Posterior cingulate gyrus (tissue), 11 donors: Measurements from ENCODE around the gene LPCAT1.
"Not testable (repeated sequence)": the region's sequence is repeated elsewhere in the genome, so short reads cannot be mapped to it uniquely, and the experiment has no call there.

Experiments used
- DNase-seq, 10 donors: peaks; one replicate each; pipeline versions ENCODE4 v3.0.0 to v3.0.0-alpha.2; 2020 to 2021; ENCODE audit warnings: mixed read lengths in 3 of 10
- intact Hi-C: fragments of 100-400 bp; cut with DNase I; formaldehyde crosslinking; loops from one replicate; pipeline ENCODE4 v1.15.1; 2023

LPCAT1 gene

DNA sequence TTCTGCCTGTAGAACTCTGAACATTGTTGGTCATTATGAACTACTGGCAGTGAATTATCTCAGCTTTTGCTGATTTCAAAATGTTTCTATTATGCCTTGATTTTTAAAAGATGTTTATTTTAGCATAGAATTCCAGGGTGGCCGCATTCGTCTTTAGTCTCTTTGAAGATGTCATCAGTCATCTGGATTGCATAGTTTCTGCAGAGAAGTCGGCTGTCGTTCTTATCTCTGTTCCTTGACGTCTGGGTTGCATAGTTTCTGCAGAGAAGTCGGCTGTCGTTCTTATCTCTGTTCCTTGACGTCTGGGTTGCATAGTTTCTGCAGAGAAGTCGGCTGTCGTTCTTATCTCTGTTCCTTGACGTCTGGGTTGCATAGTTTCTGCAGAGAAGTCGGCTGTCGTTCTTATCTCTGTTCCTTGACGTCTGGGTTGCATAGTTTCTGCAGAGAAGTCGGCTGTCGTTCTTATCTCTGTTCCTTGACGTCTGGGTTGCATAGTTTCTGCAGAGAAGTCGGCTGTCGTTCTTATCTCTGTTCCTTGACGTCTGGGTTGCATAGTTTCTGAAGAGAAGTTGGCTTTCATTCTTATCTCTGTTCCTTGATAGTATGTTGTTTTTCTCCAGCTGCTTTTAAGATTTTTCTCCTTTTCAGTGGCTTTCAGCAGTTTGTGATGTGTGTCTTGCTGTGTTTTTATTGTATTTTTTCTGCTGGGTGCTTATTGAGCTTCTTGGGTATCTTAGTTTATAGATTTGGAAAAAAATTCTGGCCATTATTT is 67.5 kb downstream of the LPCAT1 start:
- DNase-seq, intact Hi-C loops: not testable (repeated sequence)

DNA sequence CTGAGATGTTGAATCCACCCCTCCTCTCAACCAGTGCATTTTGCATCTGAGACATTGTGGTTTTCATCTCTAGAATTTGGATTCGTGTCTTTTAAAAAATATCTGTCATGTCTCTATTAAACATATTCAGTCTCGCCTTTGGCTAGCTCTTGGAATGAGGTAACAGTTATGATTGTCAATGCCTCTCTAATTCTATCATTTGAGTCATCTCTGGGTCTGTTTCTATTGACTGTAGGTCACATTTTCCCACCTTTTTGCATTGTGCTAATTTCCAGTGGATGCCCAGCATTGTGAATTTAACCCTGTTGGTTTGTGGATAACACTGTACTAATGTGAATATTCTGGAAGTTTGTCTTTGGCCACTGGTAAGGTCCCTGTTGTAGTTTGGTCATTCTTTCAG is 70.1 kb downstream of the LPCAT1 start:
- no peak for DNase-seq
- intact Hi-C loops: no loop called here

DNA sequence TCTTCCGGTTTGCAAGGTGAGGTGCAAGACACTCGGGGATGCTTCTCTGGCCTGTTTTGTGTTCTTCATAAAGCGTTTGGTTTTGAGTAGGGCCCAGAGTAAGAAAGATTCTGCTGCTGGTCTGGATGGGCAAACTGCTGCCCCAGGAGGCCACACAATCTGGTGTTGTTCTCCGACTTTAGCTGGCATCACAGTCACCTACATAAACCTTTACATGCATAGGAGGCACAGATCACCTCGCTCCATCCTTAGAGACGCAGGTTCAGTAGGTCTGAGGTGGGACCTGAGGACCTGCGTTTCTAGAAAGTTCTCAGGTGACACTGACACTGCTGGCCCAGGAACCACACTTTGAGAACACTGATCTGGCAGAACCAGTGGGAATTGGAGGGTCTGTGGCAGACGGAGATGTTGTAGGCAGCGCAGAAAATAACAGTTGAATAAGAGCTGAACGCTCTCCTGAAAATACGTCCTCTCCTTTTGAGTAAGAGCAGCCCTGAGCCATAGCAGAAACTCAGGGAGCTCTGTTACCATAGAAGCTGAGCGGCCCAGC is 74.6 kb downstream of the LPCAT1 start:
- intact Hi-C loops: no loop called here
- no peak for DNase-seq

DNA sequence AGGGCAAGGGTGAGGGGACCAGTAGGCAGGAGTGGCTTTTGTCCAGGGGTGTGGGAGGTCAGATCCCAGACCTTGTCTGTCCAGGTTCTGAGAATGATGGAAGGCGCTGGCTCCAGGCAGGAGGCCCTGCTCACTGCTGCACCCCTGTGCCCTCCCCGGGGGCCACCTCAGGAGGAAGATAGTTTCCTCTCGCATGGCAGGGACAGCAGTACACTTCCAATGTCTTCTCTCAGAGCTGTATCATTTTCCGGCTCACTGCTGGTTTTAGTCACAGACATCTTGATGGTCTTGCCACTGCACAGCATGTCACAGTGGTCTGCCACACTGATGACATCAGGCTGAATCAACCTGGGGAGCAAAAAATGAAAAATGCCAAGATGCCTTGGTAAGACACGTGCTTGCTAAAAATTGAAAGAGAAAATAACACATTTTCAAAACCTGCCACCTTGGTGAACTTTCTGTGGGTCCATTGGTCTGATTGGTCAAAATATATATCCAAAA is 75.2 kb downstream of the LPCAT1 start:
- intact Hi-C loops: no loop called here
- peak in 1 of 10 donors; percentile 43 for DNase-seq

DNA sequence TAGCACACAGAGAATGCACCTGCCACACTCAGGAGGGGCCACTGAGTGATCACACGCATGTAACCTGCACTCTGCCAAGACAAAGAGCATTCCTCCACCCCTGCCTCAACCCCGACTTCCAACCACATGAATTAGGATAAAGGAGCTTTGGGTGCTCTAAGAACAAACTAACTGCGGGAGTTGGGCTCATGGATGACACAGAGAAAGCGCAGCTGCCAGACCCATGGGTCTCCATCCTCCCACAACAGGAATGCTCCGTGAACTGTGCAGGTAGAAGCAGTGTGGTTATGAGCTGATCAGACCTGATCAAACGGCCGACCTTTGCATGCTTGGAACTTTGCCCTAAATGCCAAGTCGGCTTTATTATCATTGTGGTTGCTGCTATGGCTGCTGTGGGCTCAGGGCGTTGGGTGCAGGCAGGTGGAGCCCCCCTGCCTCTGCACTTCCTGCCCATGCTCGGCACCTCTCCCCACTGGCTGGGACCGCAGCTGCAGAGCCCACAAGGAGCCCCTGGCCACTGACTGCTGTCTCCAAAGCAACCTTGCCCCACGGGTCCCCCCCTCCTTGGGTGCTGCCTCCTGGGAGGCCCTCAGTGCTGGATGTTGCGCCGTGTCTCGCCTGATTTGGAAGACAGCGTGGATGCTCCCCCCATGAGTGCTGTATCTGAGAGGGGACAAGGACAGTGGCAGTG is 75.9 kb downstream of the LPCAT1 start:
- DNase-seq: peak in 2 of 10 donors; percentile 29 to 66
- intact Hi-C loops: no loop called here

DNA sequence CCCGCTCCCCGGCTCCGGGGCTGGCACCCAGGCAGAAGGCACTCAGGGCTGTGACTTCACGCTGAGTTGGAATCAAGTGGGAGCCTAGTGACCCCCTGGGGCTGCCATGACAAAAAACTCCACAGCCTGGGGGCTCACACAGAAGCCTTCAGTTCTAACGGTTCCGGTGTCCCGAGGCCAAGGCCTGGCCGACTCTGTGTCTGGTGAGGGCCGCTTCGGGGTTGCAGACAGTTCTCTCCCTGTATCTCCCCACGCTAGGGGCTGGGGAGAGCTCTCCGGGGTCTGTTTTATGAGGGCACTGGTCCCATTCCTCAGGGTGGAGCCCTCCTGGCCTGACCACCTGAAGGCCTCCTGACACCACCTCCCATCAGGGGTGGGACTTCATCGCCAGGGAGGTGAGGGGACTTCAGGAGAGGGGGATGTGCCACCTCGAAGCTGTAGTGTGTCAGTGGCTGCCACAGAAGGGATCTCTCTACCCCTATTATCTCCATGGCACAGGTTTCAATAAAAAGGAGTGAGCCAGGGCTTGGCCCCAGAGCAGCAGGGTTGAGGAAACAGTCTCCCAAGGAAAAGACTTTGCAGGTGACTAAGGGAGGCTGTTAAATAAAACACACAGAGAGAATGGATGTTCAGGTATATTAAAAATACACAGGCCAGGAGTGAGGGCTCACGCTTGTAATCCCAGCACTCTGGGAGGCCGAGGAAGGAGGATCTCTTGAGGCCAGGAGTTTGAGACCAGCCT is 77.0 kb downstream of the LPCAT1 start:
- intact Hi-C loops: no loop called here
- no peak for DNase-seq

DNA sequence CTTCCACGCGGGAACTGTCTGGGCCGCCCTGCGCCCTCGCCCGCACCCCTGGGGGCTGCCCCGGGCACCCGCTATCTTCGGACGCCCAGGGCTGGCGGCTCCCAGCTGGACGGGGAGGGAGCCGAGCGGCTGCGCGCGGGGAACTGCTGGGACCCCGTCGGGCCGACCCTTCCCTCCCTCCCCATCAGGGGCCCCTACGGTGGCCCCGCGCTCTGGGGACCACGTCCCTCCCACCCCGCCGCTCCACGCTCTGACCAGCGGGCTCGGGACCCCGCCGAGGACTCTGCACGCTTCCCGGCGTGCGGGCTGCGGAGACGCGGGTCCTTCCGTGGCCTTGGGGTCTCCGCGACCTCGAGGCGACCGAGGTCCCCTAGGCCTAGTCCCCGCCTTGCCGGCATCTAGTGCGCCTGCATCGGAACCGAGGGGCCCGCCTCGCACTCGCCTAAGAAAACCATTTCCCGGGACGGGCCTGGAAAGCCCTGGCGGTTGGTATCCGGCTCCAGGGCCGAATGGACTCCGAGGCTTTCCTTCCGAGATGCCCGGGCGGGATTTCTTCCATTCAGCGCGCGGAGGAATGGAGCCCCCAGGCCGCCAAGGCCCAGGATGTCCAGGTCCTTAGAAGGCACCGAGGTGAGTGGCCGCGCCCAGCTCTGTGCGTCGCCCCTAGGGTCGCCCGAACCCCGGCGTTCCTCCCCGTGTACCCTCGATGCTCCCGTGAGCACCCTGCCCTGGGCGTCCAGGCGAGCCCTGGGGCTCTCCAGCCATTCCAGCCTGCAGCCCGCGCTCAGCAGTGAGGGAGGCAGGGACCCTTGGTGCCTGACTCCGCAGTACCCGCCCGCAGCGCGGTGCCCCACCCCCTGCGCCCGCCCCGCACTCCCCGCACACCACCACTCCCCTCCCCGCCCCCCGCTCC is 77.8 kb downstream of the LPCAT1 start:
- no peak for DNase-seq
- intact Hi-C loops: no loop called here

DNA sequence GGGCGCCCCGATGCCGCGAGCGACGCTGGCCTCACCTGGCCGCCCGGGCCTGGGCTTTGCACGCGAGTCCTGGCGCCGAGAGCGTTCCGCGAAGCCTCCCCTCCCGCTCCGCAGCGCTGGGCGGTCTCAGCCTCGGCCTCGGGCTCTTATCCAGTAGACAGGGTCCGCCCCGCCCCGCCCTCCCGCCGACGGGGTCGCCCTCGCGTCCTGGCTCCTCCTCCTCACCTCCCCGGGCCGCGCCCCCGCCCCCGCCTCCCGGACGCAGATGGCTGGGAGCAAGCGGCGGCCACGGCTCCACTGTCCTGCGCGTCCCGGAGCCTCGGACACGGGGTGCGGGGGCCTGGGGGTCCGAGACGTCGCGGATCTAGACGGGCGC is 78.5 kb downstream of the LPCAT1 start, which contains the start of gene SLC6A3:
Gene SLC6A3 (minus strand): TSS at position 128 of the 376 bp plus-strand sequence. CDS start 2,243 bp downstream, outside the sequence.
- intact Hi-C loops: no loop called here
- peak in 1 of 10 donors; percentile 37 for DNase-seq

DNA sequence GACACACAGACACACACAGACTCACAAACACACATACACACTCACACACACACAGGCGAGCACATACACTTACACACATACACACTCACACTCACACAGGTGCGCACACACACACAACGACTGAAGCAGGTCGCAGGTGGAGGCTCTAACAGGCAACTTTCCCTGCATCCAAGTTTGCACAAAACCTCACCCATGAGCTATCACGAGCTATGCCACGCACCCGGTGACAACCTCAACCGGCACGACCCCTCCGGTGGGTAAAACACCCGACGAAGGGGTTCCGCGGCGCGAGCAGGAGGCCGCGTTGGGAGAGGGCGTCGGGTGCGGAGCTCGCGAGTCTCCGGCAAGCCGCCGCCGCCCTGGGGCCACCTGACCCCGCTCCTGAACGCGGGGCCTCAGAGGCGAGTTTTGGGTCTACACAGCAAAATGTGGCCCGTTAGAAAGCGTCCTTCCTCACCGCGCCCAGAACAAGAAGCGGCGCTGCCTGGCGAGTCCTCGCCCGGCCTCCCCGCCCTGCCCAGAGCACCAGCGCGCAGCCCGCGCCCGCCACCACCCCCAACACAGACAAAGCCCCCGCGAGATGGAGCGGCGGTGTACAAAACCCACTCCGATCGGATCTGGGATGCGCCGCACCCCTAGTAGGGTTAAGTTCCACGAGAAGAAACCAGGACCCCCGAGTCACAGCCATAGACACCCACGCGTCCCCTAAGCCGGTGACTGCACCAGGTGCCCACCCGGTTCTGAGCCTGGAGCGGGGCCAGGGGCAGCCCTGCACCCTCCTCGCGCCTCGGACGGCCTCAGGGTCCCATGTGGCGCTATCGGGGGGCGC is 79.2 kb downstream of the LPCAT1 start:
- DNase-seq: no peak

DNA sequence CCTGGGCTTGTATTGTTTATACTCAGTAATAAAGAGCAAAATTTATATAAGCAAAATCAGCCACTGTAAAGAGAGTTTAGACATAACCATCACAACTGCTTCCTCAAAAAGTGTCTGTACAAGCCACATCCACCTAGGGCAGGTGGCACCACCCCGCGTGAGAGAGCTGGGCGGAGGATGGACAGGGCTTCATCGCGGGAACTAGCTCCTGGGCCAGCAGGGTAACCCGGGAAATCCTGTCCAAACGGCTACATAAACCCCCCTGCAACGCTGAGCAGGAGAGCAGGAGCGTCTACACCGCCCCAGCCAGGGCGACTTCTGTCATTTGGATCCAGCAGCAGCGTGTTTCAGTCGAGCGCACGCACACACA is 79.8 kb downstream of the LPCAT1 start:
- peak in 1 of 10 donors; percentile 48 for DNase-seq
- intact Hi-C loops: no loop called here

More for the DNA sequence above, 79.2 kb downstream of the LPCAT1 start:
- intact Hi-C loops: no loop called here

DNA sequence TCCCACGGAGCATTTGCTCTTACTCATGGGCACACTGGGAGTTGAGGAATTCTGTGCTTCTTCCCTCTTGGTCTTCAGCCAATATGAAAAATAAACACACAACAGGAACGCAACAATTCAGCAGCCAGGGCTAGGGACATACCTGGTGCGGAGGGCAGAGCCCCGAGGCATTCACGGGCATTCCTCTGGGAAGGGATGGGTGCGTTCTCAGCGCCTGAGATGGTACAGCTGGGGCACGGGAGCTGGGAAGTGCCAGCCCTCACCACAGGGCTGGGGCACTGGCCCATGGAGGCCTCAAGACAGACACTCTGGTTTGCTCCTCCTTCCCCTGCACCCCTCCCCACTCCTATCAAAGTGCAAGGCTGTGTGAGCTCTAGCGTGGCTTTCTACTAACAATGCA is 80.6 kb downstream of the LPCAT1 start:
- no peak for DNase-seq
- intact Hi-C loops: no loop called here

DNA sequence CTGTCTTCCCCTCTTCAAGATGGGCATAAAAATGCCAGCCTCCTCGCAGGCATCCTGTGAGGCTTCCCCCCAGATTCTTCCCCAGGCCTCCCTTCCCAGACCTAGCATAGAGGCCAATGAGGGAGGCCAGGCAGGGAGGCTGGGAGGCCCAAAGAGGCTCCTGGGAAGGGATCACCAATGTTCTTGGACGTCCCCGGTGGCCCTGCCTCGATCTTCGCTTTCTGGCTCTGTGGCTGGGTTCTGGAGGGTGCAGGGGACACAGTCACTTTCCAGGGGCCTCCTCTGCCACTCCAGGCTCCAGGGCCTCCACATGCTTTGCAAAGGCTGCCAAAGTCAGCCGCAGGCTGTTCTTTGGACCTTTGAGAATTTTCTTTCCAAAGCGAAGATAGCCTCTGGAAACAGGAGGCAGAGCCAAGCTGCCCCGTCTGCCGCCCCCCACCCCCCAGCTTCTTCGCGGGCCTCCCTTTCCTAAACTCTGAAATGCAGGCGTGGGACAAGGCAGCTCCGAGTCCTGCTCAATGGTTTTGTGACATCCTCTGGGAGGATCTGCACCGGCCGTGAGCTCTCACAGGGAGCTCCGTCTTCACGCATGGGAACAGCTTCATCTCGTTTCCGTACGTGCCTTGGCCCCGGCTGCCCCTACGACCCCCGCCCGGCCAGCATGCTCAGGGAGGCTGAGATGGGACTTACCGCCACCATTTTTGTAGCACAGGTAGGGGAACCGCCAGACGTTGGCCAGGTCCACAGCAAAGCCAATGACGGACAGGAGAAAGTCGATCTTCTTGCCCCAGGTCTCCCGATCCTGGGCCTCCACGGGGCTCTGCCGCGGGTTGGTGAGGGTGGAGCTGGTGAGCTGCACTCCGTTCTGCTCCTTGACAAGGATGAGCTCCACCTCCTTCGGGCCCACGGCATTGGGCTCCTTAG is 81.3 kb downstream of the LPCAT1 start:
- DNase-seq: peak in 1 of 10 donors; percentile 55
- intact Hi-C loops: no loop called here

DNA sequence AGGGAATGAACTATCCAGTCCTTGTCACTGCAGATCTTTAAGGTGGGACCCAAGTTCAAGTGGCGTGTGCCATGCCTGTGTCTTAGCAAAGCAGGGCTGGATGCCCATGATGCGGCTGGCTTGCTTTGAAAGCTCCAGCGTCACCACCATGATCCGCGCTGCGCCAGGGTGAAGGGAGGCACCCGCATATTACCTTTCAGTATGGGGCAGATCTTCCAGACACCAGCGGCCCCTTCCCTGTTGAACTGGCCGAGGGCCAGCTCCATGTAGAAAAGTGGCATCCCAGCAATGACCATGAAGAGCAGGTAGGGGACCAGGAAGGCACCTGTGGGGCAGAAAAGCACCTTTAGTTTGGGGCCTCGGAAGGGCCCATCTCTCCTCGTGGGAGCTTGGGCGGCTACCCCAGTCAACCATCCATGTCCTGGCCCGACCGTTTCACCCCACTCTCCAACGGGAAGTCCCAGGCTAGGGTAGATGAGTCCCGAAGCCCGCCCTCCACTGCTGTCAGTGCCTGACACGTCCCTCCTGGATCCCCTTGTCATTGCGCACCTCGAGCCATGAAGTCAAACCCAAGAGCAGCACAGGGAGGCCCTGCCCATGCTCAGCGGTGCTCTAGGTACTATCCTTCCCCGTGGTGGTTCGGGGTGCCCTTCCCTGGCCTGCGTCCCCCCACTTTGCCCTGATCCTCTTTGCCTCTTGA is 82.4 kb downstream of the LPCAT1 start:
- DNase-seq: peak in 1 of 10 donors; percentile 71
- intact Hi-C loops: no loop called here

DNA sequence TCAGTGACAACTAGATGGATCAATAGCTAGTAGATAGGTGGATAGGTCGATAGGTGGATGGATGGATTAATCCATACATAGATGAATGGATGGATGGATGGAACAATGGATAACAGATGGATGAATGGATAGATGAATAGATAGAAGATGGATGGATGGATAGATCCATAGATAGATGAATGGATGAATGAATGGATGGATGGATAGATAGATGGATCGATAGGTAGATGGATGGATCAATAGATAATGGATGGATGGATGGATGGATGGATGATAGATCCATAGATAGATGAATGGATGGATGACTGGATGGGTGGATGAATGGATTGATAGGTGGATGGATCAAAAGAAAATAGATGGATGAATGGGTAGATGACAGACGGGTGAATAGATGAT is 83.7 kb downstream of the LPCAT1 start:
- intact Hi-C loops: no loop called here
- no peak for DNase-seq

DNA sequence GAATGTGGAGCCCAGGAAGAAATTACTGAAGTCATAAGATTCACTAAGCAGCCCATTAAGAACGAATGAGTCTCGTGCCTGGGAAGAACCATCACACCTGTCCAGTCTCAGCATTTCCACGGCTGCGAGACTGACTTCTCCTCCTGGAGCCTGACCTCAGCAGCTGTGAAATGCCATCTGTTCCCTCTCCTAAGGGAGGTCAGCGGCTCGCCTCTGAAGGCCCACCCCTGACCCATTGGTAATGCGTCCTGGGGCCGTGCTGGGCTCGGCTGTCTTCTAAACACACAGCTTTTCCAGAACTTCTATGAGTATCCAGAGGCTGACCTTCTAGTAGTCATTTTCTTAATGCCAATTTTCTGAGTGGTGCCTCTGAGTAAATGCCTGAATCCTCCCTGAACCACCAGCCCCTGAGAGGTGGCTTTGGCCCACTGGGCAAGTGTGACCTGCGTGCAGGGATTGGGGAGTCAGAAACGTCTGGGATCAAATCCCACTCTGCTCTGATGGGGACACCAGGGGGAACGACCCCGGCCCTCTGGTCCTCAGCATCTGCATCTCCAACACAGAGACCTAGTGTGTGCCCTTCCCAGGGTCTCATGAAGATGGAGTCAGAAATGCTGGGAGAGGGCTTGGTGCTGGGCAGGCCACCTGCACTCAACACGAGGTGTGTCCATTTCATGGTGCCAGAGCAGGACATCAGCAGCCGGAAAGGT is 84.2 kb downstream of the LPCAT1 start:
- peak in 1 of 10 donors; percentile 77 for DNase-seq
- intact Hi-C loops: no loop called here

DNA sequence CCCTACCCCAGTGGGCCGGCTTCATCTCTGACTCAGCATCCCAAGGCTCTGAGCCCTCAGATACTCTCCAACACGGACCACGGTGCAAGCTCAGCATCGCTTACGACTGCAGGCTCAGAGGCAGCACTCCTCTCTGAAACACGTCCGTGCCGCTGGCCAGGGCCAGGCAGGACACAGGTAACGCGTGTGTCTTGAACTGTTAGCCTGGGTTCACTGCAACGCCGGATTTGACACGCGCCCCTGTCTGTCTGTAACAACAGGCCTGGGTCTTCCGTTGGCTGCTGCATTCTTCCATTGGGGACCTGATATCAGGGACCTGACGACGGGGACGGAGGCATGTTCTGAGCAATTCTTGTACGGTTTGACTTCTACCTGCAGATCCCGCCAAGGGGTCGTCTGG is 84.9 kb downstream of the LPCAT1 start:
- DNase-seq: peak in 1 of 10 donors; percentile 33
- intact Hi-C loops: no loop called here
